GM18519 (cell line): ENCODE data around the gene ALOX5AP.
"Not testable (repeated sequence)": the region's sequence is repeated elsewhere in the genome, so short reads cannot be mapped to it uniquely, and the experiment has no call there.

Experiments used
- ATAC-seq: cut with Tn5 transposase; IDR thresholded peaks from one replicate; pipeline ENCODE4 v1.9.1; 2021; ENCODE audit warnings: mild to moderate bottlenecking, moderate library complexity; ENCODE audit not compliant: unreplicated experiment, low FRiP score

ALOX5AP gene

DNA sequence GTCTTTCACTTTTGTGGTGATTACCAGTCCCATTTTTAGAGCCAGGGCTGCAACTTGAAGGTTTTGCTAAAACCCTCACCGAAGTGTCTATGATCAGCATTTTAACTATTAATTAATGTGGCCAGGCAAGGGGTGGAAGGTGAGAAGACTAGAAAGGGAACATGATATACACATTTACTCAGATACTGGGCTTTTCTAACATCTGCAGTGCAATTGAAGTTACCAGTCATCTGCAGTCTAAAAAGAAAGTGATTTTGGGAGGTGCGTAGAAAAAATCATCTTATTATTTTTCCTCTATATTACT is 481 bp downstream of the ALOX5AP start:
- no peak for ATAC-seq

DNA sequence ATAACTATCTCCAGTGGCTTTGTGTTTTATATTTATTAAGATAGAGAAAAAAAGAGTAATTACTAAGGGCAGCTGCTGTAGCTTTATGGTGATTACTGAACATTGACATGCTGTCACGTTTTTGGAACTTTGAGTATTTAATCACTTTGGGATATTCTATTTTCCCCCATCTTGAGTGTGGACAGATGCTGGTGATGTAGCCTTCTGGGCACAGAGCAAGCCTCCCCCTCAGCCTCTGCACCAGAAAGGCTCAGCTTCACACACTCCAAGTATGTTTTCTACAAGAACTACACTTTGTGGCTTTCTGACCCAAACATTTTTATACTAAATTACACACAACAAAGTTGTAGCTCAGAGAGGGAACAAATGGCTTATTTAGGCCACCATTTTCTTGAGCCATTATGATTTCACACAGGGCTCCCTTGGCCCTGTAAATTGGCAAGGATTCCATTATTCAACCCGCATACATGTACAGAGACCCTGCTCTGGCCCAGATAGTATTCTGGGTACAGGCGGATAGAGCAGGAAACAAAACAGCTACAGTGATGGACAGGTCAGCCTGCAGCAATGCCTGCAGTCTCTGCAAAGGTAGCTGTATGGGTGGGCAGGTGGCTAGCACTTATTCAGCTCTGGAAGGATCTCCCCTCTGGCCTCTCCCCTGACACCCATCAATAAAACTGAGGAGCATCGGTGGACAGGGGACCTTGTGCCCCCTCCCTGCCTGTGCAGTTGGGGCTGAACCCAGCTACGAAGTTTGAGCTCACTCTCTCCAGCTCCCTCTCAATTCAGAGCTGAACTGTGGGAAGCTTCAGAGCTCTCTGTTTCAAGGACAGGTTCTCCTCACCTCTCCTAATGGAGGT is 1.3 kb downstream of the ALOX5AP start:
- no peak for ATAC-seq

DNA sequence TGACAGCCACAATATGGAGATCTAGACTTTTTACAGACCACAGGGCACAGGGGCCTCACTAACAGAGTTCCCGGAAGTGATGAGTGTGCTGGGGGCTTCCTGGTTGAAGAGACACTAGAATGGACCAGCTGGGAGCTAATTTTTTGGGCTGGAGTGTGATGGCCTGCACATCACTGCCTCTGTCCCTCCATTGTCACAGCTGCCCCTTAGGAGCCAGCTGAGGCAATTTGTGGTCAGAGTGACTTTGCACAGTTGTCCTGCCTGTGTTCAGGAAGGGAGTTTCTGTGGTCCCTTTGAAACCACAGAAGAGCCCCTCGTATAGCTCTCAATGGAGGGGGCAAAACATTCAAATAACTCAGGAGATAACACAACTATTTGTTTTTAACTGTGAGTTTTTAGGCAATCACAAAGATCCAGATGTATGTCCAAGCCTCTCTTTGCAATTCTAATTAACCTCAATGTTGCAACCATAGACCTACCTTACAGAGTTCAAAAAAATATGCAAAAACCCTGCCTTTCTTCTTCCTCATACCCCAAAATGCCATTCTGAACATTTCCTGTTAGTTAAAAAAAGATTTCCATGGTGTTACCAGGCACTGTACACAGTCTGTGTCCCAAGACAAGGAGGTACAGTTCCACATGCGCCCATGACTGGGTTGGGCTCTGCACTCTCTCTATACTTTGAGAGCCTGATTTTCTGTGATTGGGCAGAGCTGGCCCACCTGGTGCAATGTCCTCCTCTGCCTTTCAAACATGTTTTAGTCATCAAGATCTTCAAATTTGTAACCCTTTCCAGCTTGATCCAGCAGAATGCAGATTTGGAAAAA is 2.4 kb downstream of the ALOX5AP start:
- ATAC-seq, result no peak

DNA sequence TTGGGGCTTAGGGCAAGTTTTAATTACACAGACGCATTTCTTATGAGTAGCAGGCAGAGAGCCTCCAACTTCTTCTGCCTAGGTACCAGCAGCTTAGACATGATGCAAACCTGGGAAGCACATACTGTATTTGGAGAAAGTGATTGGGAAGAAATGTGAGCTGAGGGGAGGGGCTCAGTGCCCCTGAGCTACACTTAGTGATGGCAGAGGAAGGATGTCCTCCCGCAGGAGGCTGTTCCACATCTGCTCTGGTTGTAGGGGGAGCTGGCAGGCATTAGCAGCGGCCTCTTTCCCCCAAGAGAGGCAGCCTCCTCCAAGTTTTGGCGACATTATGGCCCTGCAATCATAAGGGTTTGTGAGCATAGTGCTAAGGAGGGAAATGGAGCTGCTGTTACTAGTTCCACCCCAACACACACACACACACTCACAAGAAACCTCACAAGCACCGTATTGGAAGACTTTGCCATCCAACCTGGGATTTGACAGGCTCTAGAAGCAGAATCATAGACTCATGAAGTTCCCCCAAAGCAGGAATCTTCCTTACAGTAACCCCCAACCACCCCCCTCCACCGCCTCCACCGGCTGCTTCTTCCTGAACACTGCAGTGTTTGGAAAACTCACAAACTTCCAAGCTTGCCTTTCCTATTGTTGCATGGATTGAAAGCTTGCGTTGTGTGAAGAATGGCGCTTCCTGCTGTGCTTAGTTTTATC is 3.3 kb downstream of the ALOX5AP start:
- ATAC-seq, result no peak

DNA sequence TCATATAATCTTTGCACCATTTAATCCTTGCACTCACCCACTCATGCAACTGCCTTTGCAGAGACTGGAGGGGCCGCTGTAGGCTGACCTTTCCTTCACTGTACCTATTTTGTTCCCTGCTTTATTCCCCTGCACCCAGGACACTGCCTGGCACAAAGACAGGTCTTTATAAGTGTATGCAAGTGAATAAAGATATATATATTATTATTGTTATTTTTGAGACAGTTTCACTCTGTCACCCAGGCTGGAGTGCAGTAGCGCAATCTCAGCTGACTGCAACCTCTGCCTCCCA is 3.8 kb downstream of the ALOX5AP start:
- ATAC-seq, result no peak

DNA sequence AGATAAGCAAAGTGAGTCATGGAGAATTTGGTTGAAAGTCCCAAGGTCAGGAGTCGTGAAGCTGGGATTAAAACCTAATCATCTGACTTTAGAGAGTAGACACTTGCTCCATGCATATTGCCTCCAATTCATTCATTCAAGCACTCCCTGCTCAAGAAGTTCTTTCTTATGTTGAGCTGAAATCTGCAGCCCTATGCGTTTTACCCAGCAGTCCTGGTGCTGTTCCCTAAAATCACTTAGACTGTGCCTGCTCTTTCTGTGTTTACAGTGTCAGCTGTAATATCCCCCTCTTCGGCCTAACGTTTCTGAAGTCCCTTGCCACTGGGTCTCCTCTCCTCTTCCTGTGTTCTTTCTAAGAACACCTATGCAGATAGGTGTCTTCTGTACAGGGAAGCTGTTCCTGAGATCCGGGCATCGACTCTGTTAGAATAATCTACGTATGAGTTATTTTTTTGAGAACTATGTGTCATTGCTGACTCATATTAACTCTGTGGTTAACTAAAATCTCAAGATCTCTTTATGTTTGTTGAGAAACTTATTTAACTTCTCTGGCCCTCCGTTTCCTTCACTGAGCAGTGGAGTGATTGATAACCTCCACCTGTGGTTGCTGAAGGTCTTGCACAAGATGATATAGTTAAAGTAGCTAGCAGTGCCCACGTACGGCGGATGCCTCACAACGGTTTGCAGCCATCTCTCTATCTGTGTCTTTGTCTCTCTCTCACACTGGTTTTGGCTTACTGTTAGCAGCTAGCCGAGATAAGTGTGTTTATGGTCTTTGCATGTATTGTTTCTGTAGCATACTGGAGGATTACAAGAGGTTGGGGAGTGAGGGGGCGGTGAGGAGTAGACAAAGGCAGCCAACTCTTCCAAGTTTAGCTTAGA is 4.7 kb downstream of the ALOX5AP start:
- ATAC-seq, result peak; percentile 40

DNA sequence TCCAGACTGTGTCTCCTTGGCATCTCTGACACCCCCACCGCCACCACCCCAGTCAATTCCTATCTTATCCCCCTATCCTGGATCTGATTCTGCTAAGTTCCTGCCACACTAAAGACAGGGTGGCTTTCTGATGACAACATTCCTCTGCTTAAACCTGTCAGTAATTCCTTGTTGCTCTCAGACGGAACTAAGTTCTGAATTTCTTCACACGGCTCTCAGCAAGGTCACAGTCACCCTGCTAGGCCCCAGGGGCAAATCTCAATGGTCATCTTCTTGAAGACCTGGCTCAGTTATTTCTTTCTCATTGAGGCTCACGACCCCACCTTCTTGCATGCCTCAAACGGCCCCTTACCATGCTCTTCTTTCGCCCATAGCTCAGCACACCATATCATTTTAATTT is 7.6 kb downstream of the ALOX5AP start:
- no peak for ATAC-seq

DNA sequence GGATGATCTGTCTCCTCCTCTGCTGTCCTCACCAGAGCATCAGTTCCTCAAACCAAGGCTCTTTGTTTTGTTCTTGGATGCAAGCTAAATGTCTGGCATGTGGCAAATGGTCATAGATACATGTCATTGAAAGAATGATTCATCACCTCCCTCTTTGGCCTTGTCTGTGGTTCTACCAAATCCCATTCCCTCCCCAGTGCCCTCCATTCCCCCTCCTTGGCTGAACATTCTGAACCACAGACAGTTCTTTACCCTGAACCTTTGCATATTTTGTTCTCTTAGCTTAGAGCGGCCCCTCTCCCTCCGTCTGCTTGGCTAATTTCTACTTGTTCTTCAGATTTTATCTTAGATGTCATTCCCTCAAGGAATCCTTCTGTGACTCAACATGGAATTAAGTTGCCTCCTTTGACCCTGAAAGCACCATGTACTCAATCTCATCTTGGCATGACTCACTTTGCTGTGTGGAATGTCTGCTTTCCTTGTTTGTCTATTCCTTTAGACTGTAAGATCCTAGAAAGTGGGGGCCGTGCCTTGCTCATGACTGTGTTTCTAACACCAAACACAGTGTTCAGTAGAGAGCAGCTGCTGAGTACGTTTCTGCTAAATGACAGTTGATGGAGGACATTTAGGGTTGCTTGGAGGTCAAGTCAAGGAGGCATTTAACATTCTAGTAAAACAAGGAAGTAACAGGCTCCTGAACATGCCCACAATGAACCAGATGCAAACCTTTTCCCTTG is 8.1 kb downstream of the ALOX5AP start:
- ATAC-seq, result no peak

DNA sequence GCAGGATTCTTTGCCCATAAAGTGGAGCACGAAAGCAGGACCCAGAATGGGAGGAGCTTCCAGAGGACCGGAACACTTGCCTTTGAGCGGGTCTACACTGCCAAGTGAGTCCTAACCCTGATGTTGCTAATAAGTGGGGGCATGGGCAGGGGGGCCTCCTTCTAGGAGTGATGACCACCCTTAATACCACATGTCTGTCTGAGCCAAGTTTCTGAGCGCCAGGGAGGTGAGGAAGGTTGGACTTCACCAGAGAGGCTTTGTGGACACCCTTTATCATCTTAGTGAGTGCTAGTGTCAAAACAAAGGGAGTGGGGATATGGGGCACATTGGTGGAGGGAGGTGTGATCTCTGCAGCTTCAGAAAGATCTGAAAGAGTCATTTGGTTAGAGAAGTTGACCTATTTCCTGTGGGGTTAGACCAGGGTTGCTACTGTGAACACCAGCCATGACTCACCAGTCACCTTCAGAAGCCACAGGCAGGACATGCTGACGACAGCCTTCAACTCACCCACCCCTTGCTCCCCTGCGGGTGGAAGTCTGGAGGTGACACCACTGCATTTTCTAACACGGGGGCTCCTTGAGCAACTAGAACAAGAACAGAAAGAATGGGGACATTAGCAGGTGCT is 8.8 kb downstream of the ALOX5AP start:
- ATAC-seq, result peak; percentile 88

DNA sequence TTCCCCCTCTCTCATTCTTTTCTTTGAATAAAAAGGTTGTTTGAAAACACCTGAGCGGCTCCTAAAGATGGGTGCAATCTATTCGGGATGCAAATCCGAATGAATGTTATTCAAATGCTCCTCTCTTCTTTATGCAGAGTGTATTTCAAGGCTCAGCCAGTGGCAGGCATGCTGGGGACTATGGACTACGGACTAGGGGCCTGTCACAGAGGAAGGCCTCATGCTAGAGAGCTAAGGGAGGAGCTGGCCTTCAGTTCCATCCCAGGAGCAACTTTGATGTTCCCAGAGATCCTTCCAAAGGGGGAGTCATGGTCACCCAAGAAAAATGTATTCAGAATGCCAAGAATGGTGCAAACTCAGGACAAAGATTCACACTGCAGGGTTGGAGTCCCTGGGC is 9.3 kb downstream of the ALOX5AP start:
- ATAC-seq, result no peak

DNA sequence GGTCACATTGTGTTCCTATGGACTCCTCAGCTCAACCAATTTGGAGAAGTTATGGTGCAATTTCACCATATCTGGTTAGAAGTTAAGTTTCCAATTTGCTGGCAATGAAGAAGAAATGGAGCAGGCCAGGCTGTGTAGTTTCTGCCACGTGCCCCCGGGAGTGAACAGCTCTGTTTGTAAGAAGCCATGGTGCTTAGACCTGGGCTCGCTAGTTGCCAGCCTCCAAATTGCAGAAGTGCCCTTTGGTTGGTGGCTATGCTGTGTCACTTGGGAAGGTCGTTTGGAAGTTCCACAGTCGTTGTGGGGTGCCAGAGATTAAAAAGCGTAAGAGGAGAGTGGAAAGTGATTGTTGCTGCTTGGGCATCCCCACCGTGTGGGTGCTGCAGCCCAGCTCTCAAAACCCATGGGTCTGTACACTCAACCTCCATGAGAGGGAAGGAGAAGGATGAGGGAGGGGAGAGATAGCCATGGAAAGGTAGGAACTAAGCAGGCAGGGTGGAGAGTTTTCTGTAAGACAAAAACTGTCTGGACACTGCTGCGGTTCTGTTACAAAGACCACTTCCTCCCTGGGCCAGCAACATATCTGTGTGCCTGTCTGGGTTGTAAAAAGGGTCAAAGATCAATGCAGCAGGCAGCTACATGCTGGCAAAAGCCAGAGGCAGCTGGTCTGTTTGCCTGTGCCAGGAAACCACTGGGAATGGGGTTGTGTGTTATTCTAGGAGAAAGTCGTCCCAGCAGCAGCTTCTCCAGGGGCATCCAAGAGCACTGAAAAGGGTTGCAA is 10.8 kb downstream of the ALOX5AP start:
- no peak for ATAC-seq

DNA sequence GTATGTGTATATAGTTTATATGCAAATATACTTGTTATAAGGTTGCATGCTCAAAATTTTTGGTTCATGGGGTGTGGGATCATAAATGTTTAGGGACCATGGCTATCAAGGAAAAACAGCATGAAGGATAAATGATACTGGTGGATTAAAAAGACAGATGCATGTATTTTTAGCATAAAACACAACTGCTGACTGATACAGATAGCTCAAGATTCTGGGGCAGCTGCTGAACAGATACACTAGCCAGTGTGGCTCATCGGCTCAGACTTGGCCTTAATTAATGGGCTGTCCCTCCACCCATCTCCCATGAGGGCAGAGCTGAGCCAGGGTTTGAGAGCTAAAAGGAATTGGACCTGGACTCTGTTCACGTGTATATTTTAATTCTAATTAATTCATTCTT is 11.4 kb downstream of the ALOX5AP start:
- no peak for ATAC-seq

DNA sequence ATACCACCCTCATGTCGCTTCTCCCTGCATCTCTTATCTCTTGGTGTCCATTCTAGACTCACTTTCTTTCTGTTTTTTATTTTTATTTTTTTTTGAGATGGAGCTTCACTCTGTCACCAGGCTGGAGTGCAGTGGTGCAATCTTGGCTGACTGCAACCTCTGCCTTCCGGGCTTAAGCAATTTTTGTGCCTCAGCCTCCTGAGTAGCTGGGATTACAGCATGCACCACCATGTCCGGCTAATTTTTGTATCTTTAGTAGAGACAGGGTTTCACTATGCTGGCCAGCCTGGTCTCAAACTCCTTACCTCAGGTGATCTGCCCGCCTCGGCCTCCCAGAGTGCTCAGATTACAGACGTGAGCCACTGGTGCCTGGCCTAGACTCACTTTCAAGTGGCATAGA is 12.5 kb downstream of the ALOX5AP start:
- ATAC-seq, result not testable (repeated sequence)

DNA sequence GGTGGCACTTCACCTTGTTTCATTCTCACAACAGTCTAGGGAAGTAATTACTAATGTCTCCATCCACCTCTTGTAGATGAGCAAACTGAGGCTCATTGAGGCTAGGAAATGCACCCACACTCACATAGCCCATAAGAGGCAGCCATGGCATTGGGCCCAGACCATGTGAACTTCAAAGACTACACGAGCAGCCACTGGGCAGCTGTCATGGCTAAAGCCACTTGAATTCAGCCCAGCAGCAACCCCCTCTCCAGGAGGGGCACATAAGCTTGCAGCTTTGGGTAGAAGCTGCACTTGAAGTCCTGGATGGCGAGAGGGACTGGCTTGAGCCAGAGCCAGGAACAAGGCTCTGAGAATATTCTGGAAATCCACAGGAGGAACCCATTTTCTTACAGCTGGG is 13.4 kb downstream of the ALOX5AP start:
- ATAC-seq, result no peak

DNA sequence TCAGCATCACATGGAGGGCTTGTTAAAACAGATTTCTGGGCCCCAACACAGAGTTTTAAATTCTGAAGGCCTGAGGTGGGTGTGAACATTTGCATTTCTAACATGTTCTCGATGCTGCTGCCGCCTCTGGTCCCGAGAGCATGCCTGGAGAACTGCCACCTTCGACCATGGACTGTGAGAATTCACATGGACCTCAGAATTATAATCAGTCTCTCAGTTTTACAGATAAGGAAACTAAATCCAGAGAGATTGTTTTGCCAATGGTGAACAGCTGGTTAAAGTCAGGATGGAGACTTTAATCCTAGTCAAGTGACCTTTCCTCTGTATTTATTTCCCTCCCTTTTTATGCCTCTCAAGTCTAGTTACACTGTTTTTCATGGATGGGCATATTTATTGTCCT is 14.7 kb downstream of the ALOX5AP start:
- ATAC-seq, result no peak

DNA sequence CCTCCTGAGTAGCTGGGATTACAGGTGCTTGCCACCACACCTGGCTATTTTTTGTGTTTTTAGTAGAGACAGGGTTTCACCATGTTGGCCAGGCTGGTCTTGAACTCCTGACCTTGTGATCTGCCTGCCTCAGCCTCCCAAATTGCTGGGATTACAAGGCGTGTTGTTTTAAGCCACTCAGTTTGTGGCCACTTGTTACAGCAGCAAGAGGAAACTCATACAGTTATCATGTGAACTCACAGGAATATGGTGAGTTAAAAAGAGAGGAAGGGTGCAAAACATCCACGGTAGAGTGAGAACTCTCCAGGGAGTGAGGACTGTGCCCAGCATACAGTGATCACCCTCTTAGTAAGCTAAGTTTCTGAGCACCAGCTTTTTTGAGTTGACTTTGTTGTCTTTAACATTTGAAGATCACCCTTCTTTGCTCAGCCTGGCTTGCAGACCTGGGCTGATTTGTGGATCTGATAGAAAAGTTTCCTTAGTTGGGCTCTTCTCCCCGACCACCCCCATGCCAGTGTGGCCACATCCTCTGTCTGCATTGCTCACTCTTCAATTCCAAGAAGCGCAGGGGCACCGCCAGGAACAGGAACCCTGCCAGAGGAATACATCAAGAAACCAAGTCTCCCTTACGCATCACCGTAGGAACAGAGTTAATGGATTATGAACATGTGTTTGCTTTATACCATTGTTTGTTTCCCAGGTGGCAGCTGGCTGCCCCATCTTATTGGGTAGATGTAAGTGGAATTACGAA is 16.0 kb downstream of the ALOX5AP start:
- no peak for ATAC-seq

DNA sequence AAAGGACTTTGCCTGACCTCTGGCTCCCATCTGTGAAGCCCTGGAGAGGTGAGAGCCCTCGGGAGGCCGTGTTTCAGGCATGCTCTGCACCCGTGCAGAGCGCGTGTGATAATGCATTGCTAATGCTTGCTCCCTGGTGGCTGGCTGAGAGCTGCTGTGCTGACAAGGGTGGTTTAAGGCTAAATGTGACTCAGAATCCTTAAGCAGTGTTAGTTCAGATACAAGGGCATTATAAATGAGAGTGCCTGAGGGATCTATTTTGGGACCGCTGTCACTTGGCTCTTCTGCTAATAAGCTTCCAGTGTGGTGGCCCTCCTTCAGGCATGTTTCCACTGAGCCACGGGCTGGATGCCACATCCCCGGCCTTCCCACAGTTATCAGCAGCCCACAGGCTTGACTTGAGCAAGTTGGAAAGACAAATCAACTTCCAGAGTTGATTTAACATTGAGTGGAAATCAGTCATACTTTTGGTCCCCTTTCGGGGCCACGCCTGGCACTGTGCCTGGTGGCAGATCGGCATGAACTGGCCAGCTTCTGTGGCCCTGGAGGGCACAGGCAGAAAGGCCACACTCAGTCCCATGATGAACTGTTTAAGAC is 17.0 kb downstream of the ALOX5AP start:
- no peak for ATAC-seq
